T-helper 2 cell treated with Interferon-gamma antibody and Interleukin-4, amounts not matched to agents 100 ng/mL and 5 ng/mL, for 36 hours (primary cell): ENCODE data around the gene FOXJ2. TPM values are rescaled to one million over a fixed set of nuclear protein-coding genes. Genes with fewer than 3 reads are reported as not detected.
"Not testable (repeated sequence)": the region's sequence is repeated elsewhere in the genome, so short reads cannot be mapped to it uniquely, and the experiment has no call there.

Source experiments
- intact Hi-C: fragments of 100-400 bp; cut with micrococcal nuclease; formaldehyde crosslinking; loops from one replicate; pipeline ENCODE4 v1.15.1; 2023
- total RNA-seq: library from RNA; stranded (reverse); gene quantifications from 2 replicates; pipeline ENCODE4 v1.2.3, GENCODE V29; 2022

FOXJ2 gene
- total RNA-seq, result 16.0 and 16.1 TPM in 2 replicates

DNA sequence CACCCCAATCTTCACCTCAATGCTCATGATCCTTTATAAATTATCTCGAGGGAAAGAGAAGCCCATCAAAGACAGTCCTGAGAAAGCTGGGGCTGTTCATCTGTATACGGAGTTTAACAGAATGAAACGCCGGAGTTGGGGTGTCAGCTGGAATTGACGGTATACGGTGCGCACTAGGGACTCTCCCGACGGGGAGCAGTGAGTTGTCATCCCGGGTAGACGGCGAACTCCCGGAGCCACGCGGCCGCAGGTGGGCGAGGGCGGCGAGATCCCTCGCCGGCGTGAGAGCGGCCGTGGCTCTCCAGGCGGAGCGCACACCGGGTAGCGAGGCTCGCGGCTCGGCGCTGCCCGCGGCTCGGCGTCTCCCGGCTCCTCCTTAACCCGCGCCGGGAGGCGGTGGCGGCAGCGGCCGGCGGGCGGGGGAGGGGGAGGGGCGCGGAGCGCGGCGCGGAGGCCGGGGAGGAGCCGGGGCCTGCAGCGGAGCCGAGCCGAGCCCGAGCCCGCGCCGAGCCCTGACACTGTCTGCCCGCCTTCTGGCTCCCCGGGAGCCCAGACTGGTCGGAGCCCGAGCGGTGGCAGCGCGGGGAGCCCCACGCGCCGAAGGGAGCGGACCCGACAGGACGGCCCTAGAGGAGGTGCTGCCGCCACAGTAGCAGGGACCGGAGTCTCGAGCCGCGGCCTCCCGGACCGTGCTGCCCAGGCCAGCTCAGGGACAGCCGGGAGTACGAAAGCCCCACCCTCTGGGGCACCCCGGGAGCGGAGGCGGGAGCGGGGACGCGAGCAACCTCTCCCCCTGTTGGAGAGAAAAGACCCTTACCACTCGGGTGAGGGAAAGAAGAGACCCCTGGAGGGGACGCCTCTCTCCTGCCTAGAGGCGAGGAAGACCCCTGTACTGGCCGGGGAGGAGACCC lies at the start of gene FOXJ2:
FOXJ2 (plus strand) TSS at position 475 of the 911 bp plus-strand sequence. CDS start 7,117 bp downstream, outside the sequence.
- intact Hi-C loops, result no loop called here

- intact Hi-C loops, result not testable (repeated sequence)
Observed at GRCh38 chr12:7983019-7983418, 49.5 kb upstream of the FOXJ2 start.

DNA sequence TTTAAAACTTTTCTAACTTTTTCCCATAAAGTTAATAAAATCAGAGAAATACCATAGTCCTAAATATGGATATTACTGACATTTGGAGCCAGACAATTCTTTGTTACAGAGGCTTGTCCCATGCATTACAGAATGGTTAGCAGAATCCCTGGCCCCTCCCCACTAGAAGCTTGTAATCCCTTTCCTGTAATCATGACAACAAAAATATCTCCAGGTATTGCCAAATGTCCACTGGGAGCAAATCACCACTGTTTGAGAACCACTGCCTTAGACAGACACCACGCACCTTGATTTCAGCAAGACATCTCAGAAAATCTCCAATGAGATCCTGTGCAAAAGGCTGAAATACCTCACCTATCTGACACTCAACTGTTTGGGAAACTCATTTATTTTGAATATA lies 49.1 kb upstream of the FOXJ2 start:
- intact Hi-C loops, result not testable (repeated sequence)

GRCh38 chr12:7984900-7985299 lies 47.6 kb upstream of the FOXJ2 start:
- intact Hi-C loops, result no loop called here

DNA sequence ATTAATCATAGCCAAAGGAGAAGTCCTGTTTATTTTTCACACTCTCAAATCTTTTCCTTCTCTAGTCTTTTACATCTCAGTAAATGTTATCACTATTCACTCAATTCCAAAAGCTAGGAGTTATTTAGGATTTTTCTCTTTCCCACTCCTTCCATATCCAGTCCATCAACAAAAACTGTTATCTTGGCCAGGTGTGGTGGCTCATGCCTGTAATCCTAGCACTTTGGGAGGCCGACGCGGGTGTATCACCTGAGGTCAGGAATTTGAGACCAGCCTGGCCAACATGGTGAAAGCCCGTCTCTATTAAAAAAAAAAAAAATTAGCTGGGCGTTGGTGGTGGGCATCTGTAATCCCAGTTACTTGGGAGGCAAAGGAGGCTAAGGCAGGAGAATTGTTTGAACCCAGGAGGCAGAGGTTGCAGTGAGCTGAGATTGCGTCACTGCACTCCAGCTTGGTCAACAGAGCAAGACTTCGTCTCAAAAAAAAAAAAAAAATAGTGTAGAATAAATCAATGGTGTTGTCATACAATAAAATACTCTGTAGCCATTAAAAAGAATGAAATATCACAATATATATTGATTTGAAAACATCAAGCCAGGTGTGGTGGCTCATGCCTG lies 46.6 kb upstream of the FOXJ2 start:
- intact Hi-C loops, result no loop called here

DNA sequence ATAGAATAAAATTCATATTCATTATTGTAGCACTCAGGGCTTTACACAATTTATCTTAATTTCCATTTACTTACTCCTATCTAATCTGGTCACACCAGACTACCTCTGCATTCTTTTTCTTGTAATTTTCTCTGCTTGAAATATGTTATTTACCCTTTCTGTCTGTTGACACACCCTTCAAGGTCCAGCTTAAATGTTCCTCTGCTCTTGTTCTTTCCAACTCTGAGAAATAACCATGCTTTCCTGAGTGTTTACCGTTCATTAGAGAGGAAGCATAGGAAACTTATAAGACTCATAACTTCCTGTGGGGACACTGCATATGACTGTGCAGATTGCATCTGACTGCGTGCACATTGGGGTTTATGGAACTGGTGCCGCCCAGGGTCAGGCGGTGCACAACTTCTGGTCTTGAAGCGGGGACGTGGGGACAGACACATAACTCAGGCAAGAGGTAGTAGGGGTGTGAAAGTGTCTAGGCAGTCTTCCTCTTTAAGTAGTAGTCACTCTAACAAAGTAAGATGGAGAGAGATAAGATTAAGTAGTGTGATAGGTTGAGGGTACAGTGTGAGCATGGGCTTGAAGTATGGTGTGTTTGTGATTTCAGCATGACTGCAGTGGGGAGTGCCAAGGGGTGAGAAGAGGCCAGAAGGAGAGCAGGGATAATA lies 42.6 kb upstream of the FOXJ2 start:
- intact Hi-C loops, result loop anchor here (1.0 kb wide), 3 partner anchors 19 to 54 kb away; partner anchors contain the start of gene SLC2A3

DNA sequence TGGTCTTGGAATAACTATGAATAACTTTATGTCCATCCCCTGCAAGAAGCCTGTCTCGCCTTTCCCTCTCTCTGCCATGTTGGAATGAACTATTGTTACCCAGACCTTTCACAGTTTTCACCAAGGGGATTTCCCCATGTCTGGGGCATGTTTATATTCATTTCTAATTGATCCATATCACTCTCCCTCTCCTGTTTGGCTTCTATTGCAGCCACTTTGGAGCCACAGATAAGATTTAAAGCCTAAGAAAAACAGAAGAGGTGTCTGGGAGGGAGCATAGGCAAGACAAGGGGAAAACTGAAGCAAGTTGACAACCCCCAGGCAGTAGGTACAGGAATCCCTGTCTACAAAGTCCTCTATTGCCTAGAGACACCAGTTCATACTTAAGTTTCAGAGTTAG lies 41.0 kb upstream of the FOXJ2 start:
- intact Hi-C loops, result no loop called here

- intact Hi-C loops, result loop anchor here (1.0 to 2.0 kb wide), 4 partner anchors 32 to 134 kb away; no protein-coding TSS in a partner anchor
Observed at GRCh38 chr12:7994731-7995205, 37.7 kb upstream of the FOXJ2 start.

- intact Hi-C loops, result loop anchor here (1.0 to 2.0 kb wide), 4 partner anchors 31 to 135 kb away; no protein-coding TSS in a partner anchor
Observed at GRCh38 chr12:7995266-7995963, 37.1 kb upstream of the FOXJ2 start.

- intact Hi-C loops, result not testable (repeated sequence)
Observed at GRCh38 chr12:8000827-8001226, 31.7 kb upstream of the FOXJ2 start.

DNA sequence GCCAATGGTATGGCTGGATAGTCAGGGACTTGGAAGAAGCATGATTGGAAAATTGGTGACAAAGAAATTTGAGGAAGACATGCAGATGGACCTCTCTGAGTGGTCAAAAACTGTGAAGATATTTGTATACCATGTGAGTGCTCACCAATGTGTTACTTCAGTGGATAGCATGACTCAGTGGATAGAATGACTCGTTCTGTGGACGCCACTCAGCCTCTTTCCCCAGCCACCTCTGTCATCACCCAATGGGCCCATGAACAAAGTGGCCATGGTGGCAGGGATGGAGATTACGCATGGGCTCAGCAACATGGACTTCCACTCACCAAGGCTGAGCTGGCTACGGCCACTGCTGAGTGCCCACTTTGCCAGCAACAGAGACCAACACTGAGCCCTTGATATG lies 31.0 kb upstream of the FOXJ2 start:
- intact Hi-C loops, result not testable (repeated sequence)

DNA sequence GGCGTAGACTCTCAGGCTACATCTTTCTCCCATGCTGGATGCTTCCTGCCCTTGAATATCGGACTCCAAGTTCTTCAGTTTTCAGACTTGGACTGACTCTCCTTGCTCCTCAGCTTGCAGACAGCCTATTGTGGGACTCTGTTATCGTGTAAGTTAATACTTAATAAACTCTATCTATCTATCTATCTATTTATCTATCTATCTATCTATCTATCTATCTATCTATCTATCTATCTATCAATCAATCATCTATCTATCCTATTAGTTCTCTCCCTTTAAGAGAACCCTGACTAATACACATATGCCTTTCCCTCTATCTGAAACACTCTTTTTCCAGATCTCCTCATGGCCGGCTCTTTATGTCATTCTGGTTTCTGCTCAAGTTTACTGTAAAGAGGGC lies 27.6 kb upstream of the FOXJ2 start:
- intact Hi-C loops, result not testable (repeated sequence)

DNA sequence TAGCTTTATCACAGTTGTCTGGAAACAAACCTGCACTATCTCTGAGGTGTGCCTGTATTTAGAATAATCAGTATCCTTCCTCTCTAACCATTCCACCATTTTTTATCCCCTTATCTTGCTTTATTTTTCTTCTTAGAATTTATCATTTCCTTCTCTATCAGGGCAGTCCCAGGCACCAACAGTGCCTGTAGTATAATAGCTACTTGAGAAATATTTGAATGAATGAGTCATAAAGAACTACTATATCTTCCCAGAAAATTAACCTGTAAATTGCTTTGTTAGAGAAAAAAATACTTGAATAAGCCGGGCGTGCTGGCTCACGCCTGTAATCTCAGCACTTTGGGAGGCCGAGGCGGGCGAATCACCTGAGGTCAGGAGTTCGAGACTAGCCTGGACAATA lies 21.2 kb upstream of the FOXJ2 start:
- intact Hi-C loops, result no loop called here

- intact Hi-C loops, result no loop called here
Observed at GRCh38 chr12:8012651-8013309, 19.7 kb upstream of the FOXJ2 start.

DNA sequence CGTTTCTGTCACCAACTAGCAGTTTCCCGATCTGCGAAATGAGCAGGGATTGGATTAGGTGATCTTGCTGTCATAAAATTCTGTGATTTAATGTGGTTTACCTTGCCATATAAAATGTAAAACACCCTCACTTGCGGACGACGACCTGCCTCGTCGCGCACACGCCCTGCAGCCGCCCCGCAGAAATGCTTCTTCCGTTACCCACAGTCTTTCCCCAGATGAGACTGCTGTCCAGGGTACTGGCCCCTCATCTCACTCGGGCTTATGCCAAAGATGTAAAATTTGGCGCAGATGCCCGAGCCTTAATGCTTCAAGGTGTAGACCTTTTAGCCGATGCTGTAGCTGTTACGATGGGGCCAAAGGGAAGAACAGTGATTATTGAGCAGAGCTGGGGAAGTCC lies 17.7 kb upstream of the FOXJ2 start:
- intact Hi-C loops, result no loop called here

DNA sequence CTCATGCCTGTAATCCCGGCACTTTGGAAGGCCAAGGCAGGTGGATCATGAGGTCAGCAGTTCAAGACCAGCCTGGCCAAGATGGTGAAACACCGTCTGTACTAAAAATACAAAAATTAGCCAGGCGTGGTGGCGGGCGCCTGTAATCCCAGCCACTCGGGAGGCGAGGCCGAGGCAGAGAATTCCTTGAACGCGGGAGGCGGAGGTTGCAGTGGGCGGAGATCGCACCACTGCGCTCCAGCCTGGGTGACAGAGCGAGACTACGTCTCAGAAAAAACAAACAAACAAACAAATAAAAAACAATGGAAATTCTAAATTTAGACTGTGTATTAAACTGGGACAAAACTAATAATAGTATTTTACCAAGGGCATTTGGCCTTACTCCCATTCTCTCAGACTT lies 14.3 kb upstream of the FOXJ2 start:
- intact Hi-C loops, result not testable (repeated sequence)

GRCh38 chr12:8018666-8019581 lies 13.6 kb upstream of the FOXJ2 start:
- intact Hi-C loops, result no loop called here

DNA sequence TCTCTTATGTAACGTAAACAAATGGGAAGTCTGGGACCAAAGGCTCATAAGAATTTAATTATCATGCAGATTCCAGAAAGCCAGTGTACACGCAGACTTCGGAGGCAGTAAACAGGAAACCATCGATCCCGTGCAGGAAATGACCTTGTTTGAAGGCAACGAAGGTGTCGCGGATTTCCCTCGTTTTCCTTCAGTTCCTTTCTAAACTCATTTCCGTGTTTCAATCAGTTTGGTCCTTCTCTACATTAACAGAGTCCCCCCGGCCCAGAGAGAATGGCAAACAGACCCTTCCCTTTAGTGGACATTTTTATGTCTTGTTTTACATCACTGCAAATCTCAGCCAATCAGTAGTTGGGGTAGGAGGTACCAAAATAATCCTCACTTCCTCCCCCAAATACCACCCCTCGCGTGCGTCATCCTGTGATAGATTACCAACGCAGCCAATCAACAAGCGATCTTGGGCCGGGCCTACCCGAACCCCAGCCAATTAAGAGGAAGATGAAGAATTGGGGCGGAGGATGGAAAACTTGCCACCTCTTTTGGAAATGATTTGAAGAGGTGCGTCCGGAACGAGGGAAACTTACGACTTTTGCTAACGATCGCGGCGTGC lies 6.1 kb upstream of the FOXJ2 start:
- intact Hi-C loops, result loop anchor here (1.0 to 2.0 kb wide), 6 partner anchors 32 to 217 kb away; partner anchors contain the start of gene NECAP1

DNA sequence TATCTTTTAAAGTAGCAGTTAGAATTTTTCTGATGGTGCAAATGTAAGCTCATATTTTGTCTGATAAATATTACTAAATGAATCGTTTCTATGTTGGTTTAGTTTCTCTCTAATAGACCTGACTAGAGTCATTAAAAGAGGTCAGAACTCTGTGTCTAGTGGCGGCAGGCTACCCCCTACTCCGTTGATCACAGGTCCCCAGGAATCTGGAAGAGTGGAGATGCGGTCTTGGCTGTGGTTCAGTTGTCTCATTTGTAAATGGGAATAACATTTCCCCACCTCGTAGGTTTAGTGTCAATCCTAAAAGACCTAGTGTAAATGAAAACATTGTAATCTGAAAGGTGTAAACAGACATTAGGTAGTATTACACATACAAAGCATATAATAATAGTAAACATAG lies 4.7 kb upstream of the FOXJ2 start:
- intact Hi-C loops, result loop anchor here (2.0 kb wide), 3 partner anchors 33 to 67 kb away; no protein-coding TSS in a partner anchor
